RWPE2 (cell line): ENCODE measurements around the gene CASKIN2.

Experiments used
- ATAC-seq: fragments of 200-7000 bp; cut with Tn5 transposase; 3 replicates; pipeline ENCODE4 v1.9.1; 2021; ENCODE audit warnings: low read depth
- DNase-seq: peaks from one replicate; pipeline ENCODE4 v3.0.0-alpha.2; 2020; ENCODE audit warnings: low spot score
- H3K27ac ChIP-seq: fragments of 450-650 bp; 2 replicates; pipeline ENCODE4 v1.5.1; 2017; ENCODE audit warnings: mild to moderate bottlenecking; ENCODE audit not compliant: poor library complexity, severe bottlenecking
- H3K27me3 ChIP-seq: fragments of 250-450 bp; sonication (Bioruptor Pico); 2 replicates; pipeline ENCODE4 v1.5.1; 2021; ENCODE audit warnings: mild to moderate bottlenecking, moderate library complexity; ENCODE audit not compliant: insufficient read depth, poor library complexity, severe bottlenecking
- H3K36me3 ChIP-seq: fragments of 250-450 bp; sonication (Bioruptor Pico); 2 replicates; pipeline ENCODE4 v1.5.1; 2020; ENCODE audit warnings: low read depth, mild to moderate bottlenecking, moderate library complexity
- H3K4me1 ChIP-seq: fragments of 250-450 bp; sonication (Bioruptor Pico); 2 replicates; pipeline ENCODE4 v1.5.1; 2021; ENCODE audit warnings: mild to moderate bottlenecking, moderate library complexity; ENCODE audit not compliant: insufficient read depth, poor library complexity, severe bottlenecking
- H3K4me3 ChIP-seq: fragments of 250-450 bp; sonication (Bioruptor Pico); 2 replicates; pipeline ENCODE4 v1.5.1; 2021; ENCODE audit warnings: mild to moderate bottlenecking, moderate library complexity; ENCODE audit not compliant: severe bottlenecking
- H3K9me3 ChIP-seq: fragments of 250-450 bp; sonication (Bioruptor Pico); 2 replicates; pipeline ENCODE4 v1.5.1; 2021; ENCODE audit warnings: mild to moderate bottlenecking, moderate library complexity; ENCODE audit not compliant: severe bottlenecking
- TF ChIP-seq, protein P1 (sequence below): fragments of 450-650 bp; IDR thresholded peaks from one replicate; pipeline ENCODE4 v1.5.1; 2017; ENCODE audit warnings: mild to moderate bottlenecking, moderate library complexity; ENCODE audit not compliant: poor library complexity, severe bottlenecking

The CASKIN2 gene

DNA sequence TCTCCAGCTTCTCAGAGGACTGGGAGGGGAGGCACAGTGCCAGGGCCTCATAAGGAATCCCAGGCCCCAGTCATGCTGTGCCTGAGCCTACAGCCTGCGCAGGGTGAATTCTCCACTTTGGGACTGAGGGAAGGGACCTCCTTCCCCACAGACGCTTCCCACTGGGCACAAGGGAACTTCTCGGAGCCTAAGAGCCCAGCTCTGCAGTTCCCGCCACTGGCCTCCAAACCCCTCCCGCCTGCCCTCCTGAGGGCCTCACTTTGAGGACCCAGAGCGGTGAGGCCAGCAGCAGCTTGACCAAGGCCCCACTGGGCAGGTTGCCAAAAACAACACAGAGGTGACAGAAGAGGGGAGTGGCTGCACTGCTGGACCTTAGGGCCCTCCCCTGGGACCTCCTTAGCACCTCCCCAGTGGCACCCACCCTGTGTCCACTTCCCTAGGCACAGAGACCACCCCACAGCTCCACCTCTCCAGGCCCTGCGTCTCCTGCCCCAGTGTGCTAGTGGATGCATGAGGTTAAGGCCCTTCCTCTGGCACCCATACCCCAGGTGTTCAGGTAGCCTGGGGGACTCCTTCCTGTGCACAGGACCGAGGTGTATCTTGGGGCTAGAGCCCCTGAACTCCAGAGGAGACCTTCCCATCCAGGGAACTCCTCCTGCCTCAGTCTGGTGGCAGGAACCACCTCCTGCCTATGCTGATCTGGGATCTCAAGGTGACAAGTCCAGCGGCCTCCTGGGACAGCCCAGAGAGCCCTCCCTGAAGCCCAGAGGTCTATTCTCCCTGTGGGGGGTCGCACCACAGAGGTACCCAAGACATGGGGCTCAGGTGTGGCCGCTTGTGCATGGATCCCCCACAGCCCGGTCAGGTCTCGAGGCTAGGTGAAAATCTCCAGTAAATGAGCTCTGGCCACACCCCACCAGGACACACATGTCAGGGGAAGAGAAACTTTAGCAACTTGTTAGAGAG, 3.4 kb downstream of the CASKIN2 start:
- H3K4me1 ChIP-seq: peaks cover 9% of the 10 kb centered on the region
- no peaks in the 10 kb centered on the region for H3K9me3 ChIP-seq
- no peak for ATAC-seq
- DNase-seq: no peak
- H3K4me3 ChIP-seq: no peak overlapping the region
- H3K27ac ChIP-seq: no peak overlapping the region
- TF ChIP-seq, protein P1, sequence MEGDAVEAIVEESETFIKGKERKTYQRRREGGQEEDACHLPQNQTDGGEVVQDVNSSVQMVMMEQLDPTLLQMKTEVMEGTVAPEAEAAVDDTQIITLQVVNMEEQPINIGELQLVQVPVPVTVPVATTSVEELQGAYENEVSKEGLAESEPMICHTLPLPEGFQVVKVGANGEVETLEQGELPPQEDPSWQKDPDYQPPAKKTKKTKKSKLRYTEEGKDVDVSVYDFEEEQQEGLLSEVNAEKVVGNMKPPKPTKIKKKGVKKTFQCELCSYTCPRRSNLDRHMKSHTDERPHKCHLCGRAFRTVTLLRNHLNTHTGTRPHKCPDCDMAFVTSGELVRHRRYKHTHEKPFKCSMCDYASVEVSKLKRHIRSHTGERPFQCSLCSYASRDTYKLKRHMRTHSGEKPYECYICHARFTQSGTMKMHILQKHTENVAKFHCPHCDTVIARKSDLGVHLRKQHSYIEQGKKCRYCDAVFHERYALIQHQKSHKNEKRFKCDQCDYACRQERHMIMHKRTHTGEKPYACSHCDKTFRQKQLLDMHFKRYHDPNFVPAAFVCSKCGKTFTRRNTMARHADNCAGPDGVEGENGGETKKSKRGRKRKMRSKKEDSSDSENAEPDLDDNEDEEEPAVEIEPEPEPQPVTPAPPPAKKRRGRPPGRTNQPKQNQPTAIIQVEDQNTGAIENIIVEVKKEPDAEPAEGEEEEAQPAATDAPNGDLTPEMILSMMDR: no peak
- H3K27me3 ChIP-seq: no peaks in the 10 kb centered on the region
- H3K36me3 ChIP-seq: peaks cover 40% of the 10 kb centered on the region

DNA sequence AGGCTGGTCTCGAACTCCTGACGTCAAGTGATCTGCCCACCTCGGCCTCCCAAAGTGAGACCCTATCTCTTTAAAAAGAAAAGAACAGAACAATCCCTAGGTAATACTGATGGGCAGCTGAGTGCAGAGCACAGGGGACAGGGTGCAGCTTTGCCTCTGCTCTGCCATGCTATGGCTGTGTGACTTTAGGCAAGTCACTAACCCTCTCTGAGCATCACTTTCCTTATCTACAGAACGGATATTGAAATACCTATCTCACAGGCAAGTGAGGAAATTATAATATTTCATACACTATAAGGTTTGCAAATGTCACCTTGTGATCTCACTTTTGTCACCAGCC, 4.1 kb downstream of the CASKIN2 start:
- H3K4me1 ChIP-seq: peaks cover 9% of the 10 kb centered on the region
- ATAC-seq (no peak), DNase-seq (no peak)
- H3K9me3 ChIP-seq: no peaks in the 10 kb centered on the region
- H3K27me3 ChIP-seq: no peaks in the 10 kb centered on the region
- TF ChIP-seq, protein P1: no peak
- peaks cover 46% of the 10 kb centered on the region for H3K36me3 ChIP-seq
- no peak overlapping the region for H3K4me3 ChIP-seq
- no peak overlapping the region for H3K27ac ChIP-seq

DNA sequence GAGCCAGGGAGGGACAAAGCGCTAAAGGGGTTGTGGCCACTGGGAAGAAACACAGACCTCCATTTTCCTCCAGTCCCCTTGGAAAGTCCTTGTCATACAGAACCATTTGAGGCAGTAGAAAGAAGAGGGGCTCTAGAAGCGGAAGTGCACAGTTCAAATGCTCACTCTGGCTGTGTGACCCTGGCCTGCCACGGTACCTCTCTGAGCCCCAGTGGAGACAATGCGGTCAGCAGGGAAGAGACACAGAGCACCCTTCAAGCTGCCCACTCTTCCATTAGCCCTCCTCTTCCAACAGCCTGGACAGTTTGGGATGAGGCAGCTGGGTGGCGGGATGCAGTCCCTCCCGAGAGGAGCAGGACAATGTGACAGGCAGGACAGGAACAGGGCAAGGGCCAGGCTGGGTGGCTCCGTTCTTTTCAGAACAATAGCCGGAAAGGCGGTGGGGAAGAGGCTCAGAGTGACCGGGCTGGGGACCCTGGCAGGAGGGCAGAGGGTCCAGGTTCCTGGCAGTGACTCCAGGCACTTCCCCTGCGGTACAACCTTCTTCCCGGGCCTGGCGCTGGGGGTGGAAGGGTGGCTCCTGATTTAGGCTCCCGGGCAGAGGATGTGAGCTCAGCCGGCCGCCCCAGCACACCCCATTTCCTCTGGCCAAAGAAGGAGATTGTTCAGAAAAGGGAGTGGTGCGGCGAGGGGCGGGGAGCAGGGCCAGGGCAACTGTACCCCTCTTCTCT, 5.6 kb downstream of the CASKIN2 start:
- H3K36me3 ChIP-seq: peaks cover 58% of the 10 kb centered on the region
- ATAC-seq (no peak), DNase-seq (no peak)
- H3K4me1 ChIP-seq: peaks cover 9% of the 10 kb centered on the region
- no peak overlapping the region for H3K4me3 ChIP-seq
- no peaks in the 10 kb centered on the region for H3K27me3 ChIP-seq
- TF ChIP-seq, protein P1: no peak
- no peaks in the 10 kb centered on the region for H3K9me3 ChIP-seq
- no peak overlapping the region for H3K27ac ChIP-seq

DNA sequence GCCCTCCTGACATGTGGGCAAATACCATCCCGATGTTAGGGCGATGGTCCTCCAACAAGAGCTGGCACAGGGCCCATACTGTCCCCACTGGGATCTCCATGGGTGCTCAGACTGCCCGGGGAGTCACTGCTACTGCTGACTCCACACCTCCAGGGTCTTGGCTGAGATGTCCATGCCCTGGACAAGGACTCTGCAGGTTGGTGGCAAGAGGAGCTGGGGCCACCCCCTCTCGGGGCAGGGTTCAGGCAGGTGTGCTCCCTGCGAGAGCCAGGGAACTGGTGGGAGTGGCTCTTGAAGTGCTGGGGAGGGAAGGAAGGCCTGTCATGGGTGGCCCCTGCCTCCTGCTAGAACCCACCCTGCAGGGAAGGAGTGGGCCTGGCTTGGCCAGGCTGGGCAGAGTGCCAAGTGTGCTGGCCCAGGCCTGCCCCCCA, 6.4 kb downstream of the CASKIN2 start:
- Histone ChIP-seq H3K27me3 (no peaks in the 10 kb centered on the region), H3K4me1 (peaks cover 7% of the 10 kb centered on the region), H3K9me3 (no peaks in the 10 kb centered on the region), H3K4me3 (no peak overlapping the region), H3K36me3 (peaks cover 58% of the 10 kb centered on the region), H3K27ac (no peak overlapping the region)
- TF ChIP-seq, protein P1: no peak
- ATAC-seq (no peak), DNase-seq (no peak)
